HG03039 (cell line): ENCODE data around the gene DDX17.

Source experiments
- ATAC-seq: cut with Tn5 transposase; IDR thresholded peaks from one replicate; pipeline ENCODE4 v1.9.1; 2021; ENCODE audit warnings: mild to moderate bottlenecking, moderate library complexity; ENCODE audit not compliant: unreplicated experiment

The DDX17 gene

DNA sequence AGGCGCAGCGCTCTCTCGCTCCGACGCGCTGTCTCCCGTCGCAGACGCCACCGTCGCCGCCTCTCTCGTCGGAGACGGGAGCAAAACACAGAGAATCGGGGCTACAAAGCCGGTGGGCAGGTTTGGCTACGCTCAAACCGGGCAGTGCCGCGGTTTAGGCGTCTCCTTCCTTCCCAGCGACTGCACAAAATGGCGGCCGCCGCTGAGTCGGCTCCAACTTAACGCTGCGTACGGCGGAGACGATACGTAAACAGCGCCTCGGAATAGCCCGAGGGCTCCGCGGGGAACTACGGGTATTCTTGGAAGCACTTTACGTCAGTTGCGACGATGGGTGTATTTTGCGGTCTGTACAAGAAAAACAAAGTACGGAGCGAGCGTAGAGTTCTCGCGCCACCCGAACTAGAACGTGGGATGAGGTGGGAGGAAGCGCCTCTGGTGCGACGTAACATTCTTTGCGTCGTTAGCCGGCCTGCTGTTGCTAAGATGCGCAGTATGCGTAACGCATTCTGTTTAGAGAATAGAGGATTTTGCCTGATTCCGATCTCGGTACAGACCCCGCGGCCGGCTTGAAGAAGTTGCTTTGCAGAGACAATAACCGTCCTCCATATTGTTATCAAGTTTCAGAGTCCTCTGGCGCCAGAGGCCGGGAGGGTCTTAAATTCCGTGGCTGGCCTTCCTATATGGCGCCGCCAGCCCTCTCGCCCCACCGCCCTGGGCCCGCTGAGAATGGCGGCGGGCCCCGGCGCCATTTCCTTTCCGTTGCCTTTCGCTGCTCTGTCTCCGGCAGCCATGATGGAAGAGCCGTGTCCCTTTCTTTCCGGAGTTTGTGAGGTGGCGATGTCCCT is at the start of gene DDX17:
Gene DDX17, minus strand, starts transcription at position 194 of the 845 bp plus-strand sequence.
- ATAC-seq: peak; percentile 76

DNA sequence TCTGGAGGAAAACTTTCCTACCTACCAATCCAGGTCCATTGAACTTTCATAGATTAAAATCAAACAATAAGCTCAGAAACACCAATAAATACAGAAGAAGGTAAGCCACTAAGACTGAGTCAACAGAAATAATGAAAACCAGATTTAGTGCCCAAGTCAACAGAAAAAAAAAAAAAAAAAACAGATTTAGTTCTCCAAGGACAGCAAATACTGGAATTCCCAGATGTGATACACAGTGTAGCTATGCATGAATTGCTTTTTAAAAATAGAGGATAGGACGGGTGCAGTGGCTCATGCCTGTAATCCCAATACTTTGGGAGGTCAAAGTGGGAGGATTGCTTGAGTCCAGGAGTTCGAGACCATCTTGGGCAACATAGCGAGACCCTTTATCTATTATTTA is 48.2 kb upstream of the DDX17 start:
- ATAC-seq: no peak

DNA sequence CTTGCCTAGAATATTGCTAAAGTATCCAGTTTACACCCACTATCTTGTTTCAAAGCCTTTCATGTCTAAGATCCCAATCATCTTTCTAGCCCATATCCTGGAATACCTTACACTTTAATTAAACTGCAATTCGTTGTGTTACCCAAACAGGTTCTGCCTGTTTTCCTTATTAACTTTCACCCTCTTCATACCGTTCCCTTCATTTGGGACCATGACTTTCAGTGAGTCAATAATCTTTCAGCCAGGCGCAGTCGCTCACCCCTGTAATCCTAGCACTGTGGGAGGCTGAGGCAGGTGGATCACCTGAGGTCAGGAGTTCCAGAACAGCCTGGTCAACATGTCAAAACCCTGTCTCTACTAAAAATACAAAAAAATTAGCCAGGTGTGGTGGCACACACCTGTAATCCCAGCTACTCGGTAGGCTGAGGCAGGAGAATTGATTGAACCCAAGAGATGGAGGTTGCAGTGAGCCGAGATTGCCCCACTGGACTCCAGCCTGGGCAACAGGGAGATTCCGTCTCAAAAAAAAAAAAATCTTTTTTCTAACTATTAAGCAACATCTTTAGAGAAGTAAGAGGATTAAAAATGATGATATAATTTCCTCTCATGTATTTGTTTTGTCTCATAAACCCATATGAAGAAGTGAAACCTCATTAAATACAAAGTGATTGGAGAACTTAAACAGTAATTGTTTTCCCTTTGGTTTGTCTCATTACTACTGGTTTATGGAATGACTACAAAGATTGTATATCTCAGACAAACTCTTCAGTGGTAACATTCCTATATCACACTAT is 43.2 kb upstream of the DDX17 start:
- ATAC-seq: no peak

DNA sequence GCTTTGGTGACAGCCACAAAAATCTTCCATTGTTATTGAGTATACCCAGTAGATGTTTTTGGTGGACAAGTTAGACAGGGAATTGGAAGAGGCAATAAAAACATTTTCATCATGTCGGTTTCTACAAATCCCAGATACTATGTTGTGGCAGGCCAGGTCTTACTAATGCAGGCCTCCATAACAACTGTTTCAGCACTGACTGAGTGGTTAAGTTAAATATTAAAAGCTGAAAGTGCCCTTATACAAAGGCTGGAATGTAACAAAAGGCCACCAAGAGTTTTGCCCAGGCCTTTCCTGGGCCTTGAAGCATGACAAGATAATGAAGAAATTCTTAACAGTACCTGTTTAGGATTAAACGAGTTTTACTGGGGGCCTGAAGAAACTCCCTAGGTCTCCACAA is 34.6 kb upstream of the DDX17 start:
- no peak for ATAC-seq

DNA sequence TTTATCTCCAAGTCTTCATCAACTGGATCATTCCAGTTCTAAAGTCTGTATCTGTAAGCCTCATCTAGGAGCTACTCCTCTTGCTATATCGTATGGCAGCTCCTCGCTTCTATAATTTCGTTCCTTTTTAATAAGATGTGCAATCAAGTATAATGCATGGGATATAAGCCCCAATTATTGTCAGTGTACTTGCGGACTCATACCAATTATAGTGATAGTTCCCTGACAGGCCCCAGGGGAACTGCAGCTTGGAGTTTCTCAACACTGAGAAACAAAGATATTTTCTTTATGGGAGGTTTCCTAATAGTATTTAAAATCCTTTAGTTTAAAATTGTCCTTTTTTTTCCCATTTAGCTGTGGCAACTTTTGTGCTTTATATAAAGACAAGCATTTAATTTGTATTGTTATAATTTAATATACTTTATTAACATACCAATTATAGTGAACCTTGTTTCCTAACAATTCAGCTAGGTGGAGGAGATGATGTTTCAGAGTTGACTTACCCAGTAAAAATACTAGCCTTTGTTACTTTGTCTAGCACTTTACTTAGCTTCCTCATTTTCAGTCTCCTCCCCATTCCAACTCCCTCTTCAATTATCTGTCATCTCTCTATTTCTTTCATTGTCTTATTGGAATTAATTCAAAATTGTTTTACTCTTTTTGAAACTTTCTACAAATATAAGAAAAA is 25.3 kb upstream of the DDX17 start:
- no peak for ATAC-seq

GRCh38 chr22:38524429-38524828 is 18.3 kb upstream of the DDX17 start:
- no peak for ATAC-seq

GRCh38 chr22:38523479-38523878 is 17.4 kb upstream of the DDX17 start:
- ATAC-seq: no peak

GRCh38 chr22:38523029-38523428 is 16.9 kb upstream of the DDX17 start:
- no peak for ATAC-seq

DNA sequence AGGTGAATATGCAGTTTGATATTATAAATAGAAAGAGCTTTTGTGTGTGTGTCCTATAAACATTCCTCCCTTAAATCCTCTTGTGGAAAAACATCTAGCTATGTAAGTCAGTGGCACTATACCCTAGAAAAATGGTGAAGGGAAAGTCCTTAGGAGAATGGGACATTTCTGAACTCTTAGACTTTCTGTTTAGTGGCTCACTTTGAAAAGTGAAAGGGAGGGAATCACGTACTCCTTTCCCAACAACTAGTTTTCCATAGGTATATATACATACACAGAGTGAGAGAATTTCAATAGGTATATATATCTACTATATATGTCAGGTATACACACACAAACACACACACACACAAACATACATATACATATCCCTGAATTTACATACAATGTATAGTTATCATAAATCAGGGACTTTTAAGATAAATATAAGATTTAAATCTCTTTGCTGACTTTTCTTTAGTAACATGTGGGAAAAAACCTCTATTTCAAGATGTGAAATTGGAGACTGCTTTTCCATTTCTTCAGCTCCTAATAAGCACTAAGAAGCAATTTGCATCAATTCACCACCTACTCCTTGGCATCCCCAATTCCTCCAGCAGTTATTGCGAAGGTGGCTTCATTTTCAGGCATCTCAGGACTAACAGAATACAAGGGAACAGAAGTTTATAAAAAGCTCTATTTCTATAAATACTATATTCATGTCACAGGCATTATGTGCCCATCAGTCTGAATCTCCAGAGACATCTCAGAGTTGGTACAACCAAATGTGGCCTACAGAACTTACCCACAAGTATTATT is 13.5 kb upstream of the DDX17 start:
- ATAC-seq: no peak

DNA sequence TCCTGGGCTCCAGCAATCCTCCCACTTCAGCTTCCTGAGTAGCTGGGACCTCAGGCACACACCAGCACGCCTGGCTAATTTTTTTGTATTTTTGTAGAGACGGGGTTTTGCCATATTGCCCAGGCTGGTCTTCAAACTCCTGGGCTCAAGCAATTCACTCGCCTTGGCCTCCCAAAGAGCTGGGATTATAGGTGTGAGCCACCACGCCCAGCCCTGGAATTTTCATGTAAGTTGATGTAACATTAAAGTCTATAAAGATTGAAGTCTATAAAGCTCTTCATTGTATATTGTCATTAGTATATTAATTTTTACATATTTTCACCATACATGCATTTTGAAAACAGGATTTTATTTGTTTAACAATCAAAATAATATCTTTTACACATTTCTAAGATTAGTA is 12.5 kb upstream of the DDX17 start:
- ATAC-seq: no peak

GRCh38 chr22:38513063-38513462 is 7.0 kb upstream of the DDX17 start:
- no peak for ATAC-seq

- no peak for ATAC-seq
These were observed 4.4 kb upstream of the DDX17 start for GRCh38 chr22:38510416-38510970.

DNA sequence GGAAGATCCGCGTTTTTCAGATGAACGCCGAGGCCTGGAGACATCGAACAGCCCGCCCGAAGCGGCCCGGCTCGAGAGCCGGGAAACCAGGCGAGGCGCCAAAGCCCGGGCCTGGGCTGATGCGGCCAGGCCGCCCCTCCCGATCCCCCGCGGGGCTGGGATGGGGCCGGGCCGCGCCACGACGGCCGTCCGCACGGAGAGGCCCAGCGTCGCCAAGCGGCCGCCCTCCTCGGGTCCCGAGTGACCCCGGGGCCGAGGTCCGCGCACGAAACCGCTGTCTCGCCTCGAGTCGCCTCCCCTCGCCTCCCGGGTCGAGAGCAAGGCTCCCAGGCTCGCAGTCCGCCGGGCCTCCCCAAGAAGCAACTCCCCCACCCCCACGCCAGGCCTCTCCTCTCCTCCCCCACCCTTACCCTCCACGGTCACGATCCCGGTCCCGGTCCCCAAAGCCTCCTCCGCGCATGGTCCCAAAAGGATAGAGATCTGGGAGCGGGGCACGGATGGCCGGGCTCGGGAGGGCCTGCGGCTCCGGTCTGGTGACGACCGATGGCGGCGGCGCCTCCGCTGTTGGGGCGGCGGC is 482 bp downstream of the DDX17 start:
- ATAC-seq: peak; percentile 21

- no peak for ATAC-seq
These were observed 1.2 kb downstream of the DDX17 start for GRCh38 chr22:38504731-38505540.

DNA sequence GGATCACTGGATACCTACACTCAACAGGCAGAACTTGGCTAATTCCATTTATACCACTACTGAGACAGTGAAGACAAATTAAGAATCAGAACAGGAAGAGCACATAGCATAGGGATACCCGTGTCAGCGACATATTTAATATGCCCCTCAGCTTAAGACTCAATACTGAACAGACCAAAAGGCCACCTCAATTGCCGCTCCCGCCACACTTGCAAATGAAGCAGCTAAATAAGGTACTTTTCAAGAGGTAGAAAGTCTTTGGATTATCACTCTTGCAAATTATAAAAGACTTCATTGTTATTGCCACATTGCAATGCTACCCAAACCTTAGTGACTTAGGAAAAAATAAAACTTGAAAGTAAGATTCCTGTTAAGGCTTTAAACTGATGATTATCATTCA is 3.1 kb downstream of the DDX17 start:
- no peak for ATAC-seq

- no peak for ATAC-seq
These were observed 4.1 kb downstream of the DDX17 start for GRCh38 chr22:38501797-38502672.

GRCh38 chr22:38497869-38498268 is 8.2 kb downstream of the DDX17 start:
- no peak for ATAC-seq

GRCh38 chr22:38494939-38495338 is 11.2 kb downstream of the DDX17 start:
- ATAC-seq: no peak
